GM20431 (cell line): ENCODE data around the gene MPP1.

ENCODE experiments used
- in situ Hi-C: fragments of 300-500 bp; cut with MseI, MboI; formaldehyde crosslinking; loops from one replicate; pipeline ENCODE4 v1.15.0; 2020; ENCODE audit warnings: low sequenced_read_pairs; ENCODE audit not compliant: unreplicated experiment

The MPP1 gene

DNA sequence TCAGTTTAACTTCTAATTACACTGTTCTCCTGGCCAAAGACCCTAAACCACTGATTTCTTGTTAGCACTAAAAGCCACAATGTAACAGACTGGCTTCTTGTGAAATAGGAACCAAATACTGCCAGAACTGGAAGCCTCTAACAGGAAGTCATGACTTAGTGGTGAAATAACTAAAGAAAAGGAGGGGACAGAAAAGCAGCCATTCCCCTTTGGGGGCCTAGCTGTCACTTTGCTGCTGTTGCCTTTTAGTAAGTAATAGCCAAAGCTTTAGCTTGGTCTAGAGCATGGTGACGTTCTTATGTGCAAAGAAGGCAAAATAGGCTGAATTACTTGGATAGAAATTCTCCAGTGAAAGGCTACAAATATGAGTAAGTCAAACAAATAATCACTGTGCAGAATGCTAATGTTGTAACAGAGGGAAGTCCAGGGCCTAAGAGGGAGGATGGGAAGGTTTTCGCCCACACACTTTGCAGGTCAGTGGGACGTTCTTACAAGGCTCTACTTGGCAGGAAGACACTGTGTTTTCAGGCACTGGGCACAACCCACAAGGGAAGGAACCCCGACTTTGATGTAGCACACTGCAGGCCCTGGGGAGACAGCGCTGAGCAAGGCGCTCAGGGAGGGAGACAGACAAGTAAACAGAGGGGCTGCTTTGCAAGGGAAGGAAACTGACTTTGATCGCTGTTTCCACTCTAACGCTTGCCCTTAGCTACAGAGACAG lies 71.1 kb downstream of the MPP1 start:
- in situ Hi-C loops: no loop called here

DNA sequence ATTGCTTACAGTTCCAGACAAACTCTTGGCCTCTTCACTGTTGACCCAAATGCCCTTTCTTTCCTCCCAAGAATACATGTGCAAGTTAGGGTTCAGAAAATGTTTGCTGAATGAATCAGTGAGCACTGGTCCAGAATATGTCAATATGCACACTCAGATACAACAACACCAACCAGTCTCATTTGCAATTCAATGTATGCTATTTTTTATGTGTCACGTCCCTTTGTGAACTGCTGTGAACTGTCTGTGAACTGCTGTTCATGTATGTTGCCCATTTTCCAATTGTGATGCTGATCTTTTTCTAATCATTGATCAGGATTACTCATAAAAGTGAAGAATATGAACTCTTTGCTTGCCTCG lies 72.2 kb downstream of the MPP1 start:
- in situ Hi-C loops: no loop called here

DNA sequence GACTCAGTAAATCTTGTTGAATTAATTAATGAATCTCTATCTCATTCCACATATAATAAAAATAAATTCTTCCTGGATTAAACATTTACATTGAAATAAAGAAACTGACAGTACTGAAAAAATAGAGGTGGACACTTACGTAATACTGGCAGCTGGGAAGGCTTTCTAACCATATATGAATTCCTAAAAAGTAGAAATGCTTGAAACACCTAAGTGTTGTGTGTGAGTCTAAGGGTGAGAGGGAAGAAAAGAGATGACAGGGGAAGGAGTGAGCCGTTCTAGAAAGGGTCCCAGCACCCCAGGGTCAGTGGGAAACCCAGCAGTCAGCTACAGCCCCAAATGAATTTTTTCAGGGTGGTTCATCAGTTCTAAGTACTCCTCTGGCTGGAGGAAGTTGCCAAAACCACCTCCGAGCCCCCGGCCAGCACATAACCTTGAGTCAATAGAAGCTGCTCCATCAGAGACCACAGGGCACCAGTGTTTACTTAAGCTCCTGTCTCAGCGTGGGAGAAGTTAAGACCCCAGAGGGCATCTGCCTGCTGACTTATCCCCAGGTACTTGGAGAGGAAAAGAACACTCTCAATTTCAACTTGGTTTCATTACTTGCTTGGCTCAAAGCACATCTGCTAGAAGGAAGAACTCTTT lies 72.7 kb downstream of the MPP1 start:
- in situ Hi-C loops: no loop called here

DNA sequence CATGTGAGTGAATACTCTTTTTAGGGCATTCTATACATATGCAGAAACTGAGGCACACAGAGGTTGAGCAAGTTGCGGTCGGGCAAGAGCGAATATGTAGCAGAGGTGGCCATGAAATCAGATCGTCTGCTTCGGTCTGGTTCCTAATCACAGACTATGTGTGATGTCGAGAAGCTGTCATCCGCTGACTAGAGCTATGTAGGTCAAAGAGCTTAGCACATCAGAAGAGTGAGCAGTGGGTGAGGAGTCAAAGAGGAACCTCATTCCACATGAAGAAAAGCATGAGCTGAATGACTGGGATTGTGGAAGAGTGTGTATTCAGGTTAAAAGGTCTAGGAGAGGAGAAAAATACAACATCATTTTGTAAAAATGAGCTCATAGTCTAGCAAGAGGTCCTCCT lies 73.4 kb downstream of the MPP1 start:
- in situ Hi-C loops: no loop called here

DNA sequence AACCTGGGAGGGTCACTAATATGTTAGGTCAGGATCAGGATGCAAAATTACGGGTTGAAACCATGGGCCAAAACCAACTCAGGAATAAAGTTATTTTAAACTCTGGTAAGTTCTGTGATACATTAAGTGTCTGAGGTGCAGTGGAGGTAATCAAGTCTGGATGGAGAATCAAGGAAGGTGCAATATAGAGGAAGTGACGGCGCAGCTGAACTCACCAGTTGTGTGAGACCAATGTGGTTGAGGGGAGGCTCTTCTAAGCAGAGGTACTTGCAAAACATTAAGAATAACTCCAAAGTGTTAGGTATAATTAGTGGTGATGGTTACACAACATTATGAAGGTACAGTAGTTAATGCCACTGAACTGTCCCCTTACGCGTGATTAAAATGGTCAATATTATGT lies 74.1 kb downstream of the MPP1 start:
- in situ Hi-C loops: no loop called here

DNA sequence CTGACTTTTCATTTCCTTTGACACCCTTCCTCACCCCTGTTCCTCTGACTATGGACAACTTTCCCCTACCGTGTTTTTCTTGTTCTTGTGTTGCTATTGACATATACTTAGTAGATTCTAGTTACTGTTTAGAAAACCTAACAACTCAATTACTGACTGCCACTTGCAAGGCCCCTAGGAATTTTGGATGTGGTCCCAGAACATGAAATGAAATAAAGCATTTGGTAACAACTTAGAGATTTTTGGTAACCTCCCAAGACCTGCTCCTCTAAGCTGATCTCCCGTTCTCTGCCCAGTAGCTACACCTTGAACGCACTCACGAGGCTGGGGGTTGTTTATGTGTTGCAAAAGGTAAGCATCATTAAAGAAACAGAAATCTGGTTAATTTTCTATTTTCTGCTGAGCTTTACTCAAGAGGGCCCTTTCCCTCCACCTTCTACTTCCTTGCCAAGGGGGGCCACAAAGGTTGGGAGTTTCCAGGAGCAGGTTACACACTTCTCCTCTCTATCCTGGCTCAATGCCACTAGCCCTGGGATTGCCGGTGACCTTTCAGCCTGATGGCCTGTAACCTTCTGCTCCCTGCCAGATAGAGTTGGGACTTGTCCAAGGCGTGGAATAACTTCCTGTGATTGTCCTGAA lies 74.9 kb downstream of the MPP1 start:
- in situ Hi-C loops: no loop called here

DNA sequence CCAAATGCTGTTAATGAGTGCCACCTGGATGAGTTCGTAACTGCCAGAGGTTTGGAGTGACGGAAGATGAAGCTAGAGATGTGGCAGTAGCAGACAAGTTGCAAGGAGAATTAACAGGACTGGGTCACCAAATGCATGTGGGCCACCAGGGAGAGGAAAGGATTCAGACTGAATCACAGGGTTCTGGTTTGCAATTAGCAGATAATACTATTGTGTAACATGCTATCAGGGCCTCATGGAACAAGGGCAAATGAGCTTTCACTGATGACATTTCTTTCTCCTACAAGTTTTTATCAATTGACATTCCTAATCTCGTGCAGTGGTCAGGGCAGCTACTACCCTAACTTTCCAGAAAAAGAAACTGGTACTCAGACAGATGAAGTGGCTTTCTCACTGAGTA lies 75.8 kb downstream of the MPP1 start:
- in situ Hi-C loops: no loop called here
